Suprapubic skin (tissue), 4 donors: ENCODE data around the gene PDE4D. TPM values are rescaled to one million over a fixed set of nuclear protein-coding genes. Genes with fewer than 3 reads are reported as not detected.
"Not testable (repeated sequence)": the region's sequence is repeated elsewhere in the genome, so short reads cannot be mapped to it uniquely, and the experiment has no call there.

ENCODE experiments used
- DNase-seq, 2 donors: peaks; one replicate each; pipeline ENCODE4 v3.0.0-alpha.2; 2019; ENCODE audit warnings: low spot score in 2 of 2
- H3K27ac ChIP-seq: fragments of 200-600 bp; sonication (generic); one replicate; pipeline ENCODE4 v1.5.1; 2019
- H3K27me3 ChIP-seq: fragments of 200-600 bp; sonication (generic); one replicate; pipeline ENCODE4 v1.5.1; 2019
- H3K36me3 ChIP-seq: fragments of 200-600 bp; sonication (generic); one replicate; pipeline ENCODE4 v1.5.1; 2019
- H3K4me1 ChIP-seq: fragments of 200-600 bp; sonication (generic); one replicate; pipeline ENCODE4 v1.5.1; 2019
- H3K4me3 ChIP-seq: fragments of 200-600 bp; sonication (generic); one replicate; pipeline ENCODE4 v1.5.1; 2019; ENCODE audit warnings: mild to moderate bottlenecking
- H3K9me3 ChIP-seq: fragments of 200-600 bp; sonication (generic); one replicate; pipeline ENCODE4 v1.5.1; 2019
- CTCF ChIP-seq, 2 donors: fragments of 200-600 bp in 1 of 2; fragments of 450-650 bp in 1 of 2; sonication (generic) in 1 of 2; IDR thresholded peaks; one replicate each; pipeline ENCODE4 v1.5.1; 2016 to 2019; ENCODE audit warnings: antibody characterized with exemption in 2 of 2, mild to moderate bottlenecking in 1 of 2, moderate library complexity in 1 of 2
- EP300 ChIP-seq: sonication (generic); formaldehyde crosslinking; IDR thresholded peaks from one replicate; pipeline ENCODE4 v1.6.1; 2017; ENCODE audit warnings: antibody characterized with exemption
- POLR2A ChIP-seq, 2 donors: fragments of 450-650 bp; IDR thresholded peaks; one replicate each; pipeline ENCODE4 v1.6.1; 2017; ENCODE audit warnings: antibody characterized with exemption in 2 of 2, mild to moderate bottlenecking in 2 of 2, moderate library complexity in 2 of 2
- POLR2AphosphoS5 ChIP-seq, 3 donors: sonication (generic); formaldehyde crosslinking; IDR thresholded peaks; one replicate each; pipeline ENCODE4 v1.6.1; 2017; ENCODE audit warnings: antibody characterized with exemption in 3 of 3
- WGBS: methylation state at CpG from one replicate; pipeline ENCODE4 v1.1.5; 2018; 5-methylcytosine and 5-hydroxymethylcytosine counted together
- total RNA-seq, 4 donors: library from RNA; depleted of rRNA; stranded (reverse); fragments of >200 nt; gene quantifications; one replicate each; pipeline ENCODE4 v1.1.0, GENCODE V29; 2016

Gene PDE4D
- total RNA-seq, 4 donors from 2014 or later: 26.8 to 57.2 (median 29.9) TPM

- no peaks in the 10 kb centered on the region for H3K27me3 ChIP-seq
- DNase-seq: no peak
- no peak overlapping the region for H3K27ac ChIP-seq
- TF ChIP-seq POLR2AphosphoS5 (IDR thresholded peaks at IDR 0.05): no peak
- no peak for TF ChIP-seq EP300
- TF ChIP-seq CTCF (IDR thresholded peaks at IDR 0.05): no peak
- no peak for TF ChIP-seq POLR2A (IDR thresholded peaks at IDR 0.05)
- H3K4me3 ChIP-seq: no peak overlapping the region
- H3K9me3 ChIP-seq: no peaks in the 10 kb centered on the region
- WGBS: 55% methylated on average over 4 of the region's 4 CpGs
- no peaks in the 10 kb centered on the region for H3K4me1 ChIP-seq
- H3K36me3 ChIP-seq: no peaks in the 10 kb centered on the region
These were observed 930.2 kb downstream of the PDE4D start for GRCh38 chr5:58963361-58963760.

- no peaks in the 10 kb centered on the region for H3K4me1 ChIP-seq
- no peak for DNase-seq
- 74% methylated on average over 3 of the region's 3 CpGs for WGBS
- no peaks in the 10 kb centered on the region for H3K9me3 ChIP-seq
- TF ChIP-seq POLR2AphosphoS5 (IDR thresholded peaks at IDR 0.05) (no peak), CTCF (IDR thresholded peaks at IDR 0.05) (no peak), EP300 (no peak), POLR2A (IDR thresholded peaks at IDR 0.05) (no peak)
- no peak overlapping the region for H3K27ac ChIP-seq
- no peak overlapping the region for H3K4me3 ChIP-seq
- H3K27me3 ChIP-seq: no peaks in the 10 kb centered on the region
- no peaks in the 10 kb centered on the region for H3K36me3 ChIP-seq
These were observed 931.8 kb downstream of the PDE4D start for GRCh38 chr5:58961631-58962280.

GRCh38 chr5:58958701-58959100 lies 934.8 kb downstream of the PDE4D start:
- WGBS: 61% methylated on average over 2 of the region's 3 CpGs
- no peak for DNase-seq
- no peaks in the 10 kb centered on the region for H3K4me1 ChIP-seq
- no peak overlapping the region for H3K4me3 ChIP-seq
- no peaks in the 10 kb centered on the region for H3K9me3 ChIP-seq
- H3K36me3 ChIP-seq: no peaks in the 10 kb centered on the region
- H3K27me3 ChIP-seq: no peaks in the 10 kb centered on the region
- no peak overlapping the region for H3K27ac ChIP-seq
- TF ChIP-seq POLR2AphosphoS5 (IDR thresholded peaks at IDR 0.05) (no peak), POLR2A (IDR thresholded peaks at IDR 0.05) (no peak), CTCF (IDR thresholded peaks at IDR 0.05) (no peak), EP300 (no peak)

GRCh38 chr5:58953218-58953617 lies 940.3 kb downstream of the PDE4D start:
- H3K4me1 ChIP-seq, H3K9me3 ChIP-seq, H3K4me3 ChIP-seq, DNase-seq, H3K36me3 ChIP-seq, H3K27me3 ChIP-seq, H3K27ac ChIP-seq: not testable (repeated sequence)
- 82% methylated on average over 2 of the region's 2 CpGs for WGBS

GRCh38 chr5:58950224-58950623 lies 943.3 kb downstream of the PDE4D start:
- no peaks in the 10 kb centered on the region for H3K27me3 ChIP-seq
- TF ChIP-seq CTCF (IDR thresholded peaks at IDR 0.05) (no peak), POLR2AphosphoS5 (IDR thresholded peaks at IDR 0.05) (no peak), POLR2A (IDR thresholded peaks at IDR 0.05) (no peak), EP300 (no peak)
- no peak overlapping the region for H3K4me3 ChIP-seq
- H3K9me3 ChIP-seq: no peaks in the 10 kb centered on the region
- 75% methylated on average over 2 of the region's 2 CpGs for WGBS
- H3K36me3 ChIP-seq: no peaks in the 10 kb centered on the region
- H3K27ac ChIP-seq: no peak overlapping the region
- no peaks in the 10 kb centered on the region for H3K4me1 ChIP-seq
- no peak for DNase-seq

GRCh38 chr5:58946230-58946629 lies 947.3 kb downstream of the PDE4D start:
- no peaks in the 10 kb centered on the region for H3K27me3 ChIP-seq
- H3K36me3 ChIP-seq: no peaks in the 10 kb centered on the region
- no peak overlapping the region for H3K4me3 ChIP-seq
- 38% methylated on average over 1 of the region's 1 CpG for WGBS
- H3K9me3 ChIP-seq: no peaks in the 10 kb centered on the region
- no peak overlapping the region for H3K27ac ChIP-seq
- DNase-seq: no peak
- H3K4me1 ChIP-seq: no peaks in the 10 kb centered on the region
- no peak for TF ChIP-seq POLR2AphosphoS5 (IDR thresholded peaks at IDR 0.05)
- TF ChIP-seq EP300: no peak
- TF ChIP-seq CTCF (IDR thresholded peaks at IDR 0.05): no peak
- no peak for TF ChIP-seq POLR2A (IDR thresholded peaks at IDR 0.05)
